Measurements from ENCODE around the gene MOGAT2. TPM values are rescaled to one million over a fixed set of nuclear protein-coding genes. Genes with fewer than 3 reads are reported as not detected.
"Not testable (repeated sequence)": the region's sequence is repeated elsewhere in the genome, so short reads cannot be mapped to it uniquely, and the experiment has no call there.

MOGAT2 gene
- total RNA-seq, 1 donor from 2014 or later = not detected

GRCh38 chr11:75725547-75726320 lies 8.1 kb downstream of the MOGAT2 start:
- Mint-ChIP-seq H3K4me1 (ENCODE audit: low read depth) (no peaks in the 10 kb centered on the region), H3K36me3 (ENCODE audit: low read depth) (no peaks in the 10 kb centered on the region), H3K27me3 (ENCODE audit: insufficient read depth) (peaks cover 4% of the 10 kb centered on the region), H3K4me3 (no peak overlapping the region), H3K27ac (no peak overlapping the region), H3K9me3 (no peaks in the 10 kb centered on the region)
- no peak for DNase-seq (ENCODE audit: low spot score)
- intact Hi-C loops (cut with micrococcal nuclease) = no loop called here

- Mint-ChIP-seq H3K4me1 (ENCODE audit: low read depth) (peaks cover 3% of the 10 kb centered on the region), H3K36me3 (ENCODE audit: low read depth) (no peaks in the 10 kb centered on the region), H3K27ac (no peak overlapping the region), H3K4me3 (no peak overlapping the region), H3K27me3 (ENCODE audit: insufficient read depth) (peaks cover 4% of the 10 kb centered on the region), H3K9me3 (no peaks in the 10 kb centered on the region)
- DNase-seq (ENCODE audit: low spot score) = no peak
- intact Hi-C loops (cut with micrococcal nuclease) = no loop called here
These were observed 11.4 kb downstream of the MOGAT2 start for GRCh38 chr11:75728992-75729391.

GRCh38 chr11:75731095-75731494 lies 13.5 kb downstream of the MOGAT2 start:
- H3K4me3 Mint-ChIP-seq = no peak overlapping the region
- no peak overlapping the region for H3K27ac Mint-ChIP-seq
- no peaks in the 10 kb centered on the region for H3K9me3 Mint-ChIP-seq
- H3K4me1 Mint-ChIP-seq (ENCODE audit: low read depth) = peaks cover 4% of the 10 kb centered on the region
- H3K36me3 Mint-ChIP-seq (ENCODE audit: low read depth) = no peaks in the 10 kb centered on the region
- intact Hi-C loops (cut with micrococcal nuclease) = no loop called here
- DNase-seq (ENCODE audit: low spot score) = no peak
- peaks cover 3% of the 10 kb centered on the region for H3K27me3 Mint-ChIP-seq (ENCODE audit: insufficient read depth)

GRCh38 chr11:75733071-75733430 lies 15.4 kb downstream of the MOGAT2 start:
- no peaks in the 10 kb centered on the region for H3K9me3 Mint-ChIP-seq
- no peaks in the 10 kb centered on the region for H3K36me3 Mint-ChIP-seq (ENCODE audit: low read depth)
- H3K4me1 Mint-ChIP-seq (ENCODE audit: low read depth) = peaks cover 4% of the 10 kb centered on the region
- no peak overlapping the region for H3K27ac Mint-ChIP-seq
- H3K4me3 Mint-ChIP-seq = no peak overlapping the region
- DNase-seq (ENCODE audit: low spot score) = no peak
- intact Hi-C loops (cut with micrococcal nuclease) = no loop called here
- H3K27me3 Mint-ChIP-seq (ENCODE audit: insufficient read depth) = peaks cover 10% of the 10 kb centered on the region

GRCh38 chr11:75733431-75734107 lies 15.9 kb downstream of the MOGAT2 start:
- H3K27me3 Mint-ChIP-seq (ENCODE audit: insufficient read depth) = peaks cover 13% of the 10 kb centered on the region
- H3K27ac Mint-ChIP-seq = no peak overlapping the region
- DNase-seq (ENCODE audit: low spot score) = no peak
- H3K4me1 Mint-ChIP-seq (ENCODE audit: low read depth) = peaks cover 4% of the 10 kb centered on the region
- no peak overlapping the region for H3K4me3 Mint-ChIP-seq
- no peaks in the 10 kb centered on the region for H3K36me3 Mint-ChIP-seq (ENCODE audit: low read depth)
- intact Hi-C loops (cut with micrococcal nuclease) = no loop called here
- H3K9me3 Mint-ChIP-seq = no peaks in the 10 kb centered on the region

- peaks cover 4% of the 10 kb centered on the region for H3K4me1 Mint-ChIP-seq (ENCODE audit: low read depth)
- no peaks in the 10 kb centered on the region for H3K36me3 Mint-ChIP-seq (ENCODE audit: low read depth)
- no peaks in the 10 kb centered on the region for H3K9me3 Mint-ChIP-seq
- peaks cover 17% of the 10 kb centered on the region for H3K27me3 Mint-ChIP-seq (ENCODE audit: insufficient read depth)
- no peak overlapping the region for H3K27ac Mint-ChIP-seq
- no peak for DNase-seq (ENCODE audit: low spot score)
- no peak overlapping the region for H3K4me3 Mint-ChIP-seq
- intact Hi-C loops (cut with micrococcal nuclease) = no loop called here
These were observed 17.0 kb downstream of the MOGAT2 start for GRCh38 chr11:75734491-75735180.

GRCh38 chr11:75735181-75735845 lies 17.7 kb downstream of the MOGAT2 start:
- H3K36me3 Mint-ChIP-seq (ENCODE audit: low read depth) = no peaks in the 10 kb centered on the region
- no peak for DNase-seq (ENCODE audit: low spot score)
- peaks cover 4% of the 10 kb centered on the region for H3K4me1 Mint-ChIP-seq (ENCODE audit: low read depth)
- intact Hi-C loops (cut with micrococcal nuclease) = no loop called here
- H3K4me3 Mint-ChIP-seq = no peak overlapping the region
- H3K9me3 Mint-ChIP-seq = no peaks in the 10 kb centered on the region
- H3K27ac Mint-ChIP-seq = no peak overlapping the region
- peaks cover 20% of the 10 kb centered on the region for H3K27me3 Mint-ChIP-seq (ENCODE audit: insufficient read depth)

GRCh38 chr11:75737314-75737713 lies 19.7 kb downstream of the MOGAT2 start:
- Mint-ChIP-seq H3K9me3 (no peaks in the 10 kb centered on the region), H3K27me3 (ENCODE audit: insufficient read depth) (peaks cover 27% of the 10 kb centered on the region), H3K4me3 (no peak overlapping the region), H3K4me1 (ENCODE audit: low read depth) (peaks cover 4% of the 10 kb centered on the region), H3K36me3 (ENCODE audit: low read depth) (no peaks in the 10 kb centered on the region), H3K27ac (no peak overlapping the region)
- intact Hi-C loops (cut with micrococcal nuclease) = no loop called here
- no peak for DNase-seq (ENCODE audit: low spot score)

- Mint-ChIP-seq H3K36me3 (ENCODE audit: low read depth) (no peaks in the 10 kb centered on the region), H3K4me3 (no peak overlapping the region), H3K4me1 (ENCODE audit: low read depth) (no peaks in the 10 kb centered on the region), H3K9me3 (no peaks in the 10 kb centered on the region), H3K27me3 (ENCODE audit: insufficient read depth) (peaks cover 38% of the 10 kb centered on the region), H3K27ac (no peak overlapping the region)
- DNase-seq (ENCODE audit: low spot score) = no peak
- intact Hi-C loops (cut with micrococcal nuclease) = no loop called here
These were observed 23.0 kb downstream of the MOGAT2 start for GRCh38 chr11:75740681-75741080.

- peaks cover 29% of the 10 kb centered on the region for H3K27me3 Mint-ChIP-seq (ENCODE audit: insufficient read depth)
- intact Hi-C loops (cut with micrococcal nuclease); H3K36me3 Mint-ChIP-seq (ENCODE audit: low read depth); DNase-seq (ENCODE audit: low spot score); H3K27ac Mint-ChIP-seq; H3K4me3 Mint-ChIP-seq; H3K4me1 Mint-ChIP-seq (ENCODE audit: low read depth); H3K9me3 Mint-ChIP-seq: not testable (repeated sequence)
These were observed 25.5 kb downstream of the MOGAT2 start for GRCh38 chr11:75743159-75743558.

- intact Hi-C loops (cut with micrococcal nuclease) = no loop called here
- Mint-ChIP-seq H3K36me3 (ENCODE audit: low read depth) (no peaks in the 10 kb centered on the region), H3K9me3 (no peaks in the 10 kb centered on the region)
These were observed 26.3 kb downstream of the MOGAT2 start for GRCh38 chr11:75743711-75744563.

GRCh38 chr11:75745807-75746206 lies 28.2 kb downstream of the MOGAT2 start:
- Mint-ChIP-seq H3K4me3 (no peak overlapping the region), H3K27ac (no peak overlapping the region), H3K9me3 (no peaks in the 10 kb centered on the region), H3K36me3 (ENCODE audit: low read depth) (no peaks in the 10 kb centered on the region), H3K4me1 (ENCODE audit: low read depth) (no peaks in the 10 kb centered on the region), H3K27me3 (ENCODE audit: insufficient read depth) (peaks cover 19% of the 10 kb centered on the region)
- DNase-seq (ENCODE audit: low spot score) = no peak
- intact Hi-C loops (cut with micrococcal nuclease) = no loop called here

More at GRCh38 chr11:75743711-75744563, 26.3 kb downstream of the MOGAT2 start:
- no peaks in the 10 kb centered on the region for H3K4me1 Mint-ChIP-seq (ENCODE audit: low read depth)
- no peak overlapping the region for H3K4me3 Mint-ChIP-seq
- H3K27ac Mint-ChIP-seq = no peak overlapping the region
- no peak for DNase-seq (ENCODE audit: low spot score)
- peaks cover 24% of the 10 kb centered on the region for H3K27me3 Mint-ChIP-seq (ENCODE audit: insufficient read depth)

Measured in activated T-helper 1 cell treated with anti-CD3 and anti-CD28 coated beads, Interleukin-12 subunit alpha, Interleukin-12 subunit beta, Interleukin-2, Interleukin-4 antibody, amounts not matched to agents 30 ng/mL and 10 ng/mL and 1 ng/mL, durations not matched to agents 14 hours and 24 hours and 36 hours (primary cell).